Osteoblast (primary cell): ENCODE data around the gene SNED1. TPM values are rescaled to one million over a fixed set of nuclear protein-coding genes. Genes with fewer than 3 reads are reported as not detected.

Experiments
- DNase-seq: peaks from one replicate; pipeline ENCODE4 v3.0.0; 2011; ENCODE audit warnings: low spot score, mixed read lengths; ENCODE audit not compliant: insufficient read length; ENCODE audit errors: missing footprints
- H2AFZ ChIP-seq: 2 replicates; pipeline ENCODE4 v1.6.0; 2011; ENCODE audit warnings: mild to moderate bottlenecking, low read length
- H3K27ac ChIP-seq: 2 replicates; pipeline ENCODE4 v1.5.1; 2011; ENCODE audit warnings: mild to moderate bottlenecking, low read depth, low read length, moderate library complexity
- H3K27me3 ChIP-seq: 2 replicates; pipeline ENCODE4 v1.6.0; 2012; ENCODE audit warnings: mild to moderate bottlenecking, control low read depth, inconsistent platforms, low read length, moderate library complexity; ENCODE audit not compliant: insufficient read depth
- H3K36me3 ChIP-seq: 2 replicates; pipeline ENCODE4 v1.5.1; 2011; ENCODE audit warnings: mild to moderate bottlenecking, low read length, control low read depth, moderate library complexity; ENCODE audit not compliant: insufficient read depth
- H3K4me1 ChIP-seq: 2 replicates; pipeline ENCODE4 v1.5.1; 2011; ENCODE audit warnings: mild to moderate bottlenecking, low read length, control low read depth, moderate library complexity; ENCODE audit not compliant: insufficient read depth
- H3K4me2 ChIP-seq: 2 replicates; pipeline ENCODE4 v1.6.0; 2011; ENCODE audit warnings: mild to moderate bottlenecking, low read length; ENCODE audit not compliant: insufficient read depth
- H3K4me3 ChIP-seq: fragments of 200-600 bp; sonication (generic); 3 replicates; pipeline ENCODE4 v1.5.1; 2012; ENCODE audit warnings: mild to moderate bottlenecking, low read length, inconsistent platforms; ENCODE audit not compliant: insufficient read depth
- H3K79me2 ChIP-seq: 2 replicates; pipeline ENCODE4 v1.6.0; 2012; ENCODE audit warnings: mild to moderate bottlenecking, low read length, control low read depth, inconsistent platforms; ENCODE audit not compliant: insufficient read depth
- H3K9me3 ChIP-seq: 2 replicates; pipeline ENCODE4 v1.5.1; 2011; ENCODE audit warnings: low read depth, low read length, control low read depth
- H4K20me1 ChIP-seq: 2 replicates; pipeline ENCODE4 v1.6.0; 2012; ENCODE audit warnings: mild to moderate bottlenecking, low read length, control low read depth; ENCODE audit not compliant: insufficient read depth
- CTCF ChIP-seq: IDR thresholded peaks from 2 replicates; pipeline ENCODE4 v1.5.1; 2011; ENCODE audit warnings: mild to moderate bottlenecking, low read depth, low read length, moderate library complexity; ENCODE audit errors: extremely low read depth
- total RNA-seq: library from RNA; depleted of rRNA; stranded (reverse); fragments of >200 nt; gene quantifications from 2 replicates; pipeline ENCODE4 v1.2.3, GENCODE V29; 2012

Gene SNED1
- total RNA-seq, 1 donor, result 94.8 TPM

GRCh38 chr2:240963868-240964703 is 34.3 kb upstream of the SNED1 start:
- Histone ChIP-seq H2AFZ (no peak overlapping the region), H3K9me3 (no peaks in the 10 kb centered on the region), H3K4me1 (peaks cover 16% of the 10 kb centered on the region), H3K79me2 (no peaks in the 10 kb centered on the region), H3K36me3 (no peaks in the 10 kb centered on the region), H4K20me1 (no peaks in the 10 kb centered on the region), H3K4me2 (no peak overlapping the region), H3K4me3 (no peak overlapping the region), H3K27me3 (no peaks in the 10 kb centered on the region), H3K27ac (no peak overlapping the region)
- peak; percentile 85 for DNase-seq
- no peak for TF ChIP-seq CTCF

GRCh38 chr2:240964704-240965295 is 33.6 kb upstream of the SNED1 start:
- Histone ChIP-seq H3K27ac (no peak overlapping the region), H2AFZ (no peak overlapping the region), H3K4me3 (no peak overlapping the region), H3K9me3 (no peaks in the 10 kb centered on the region), H4K20me1 (no peaks in the 10 kb centered on the region), H3K36me3 (no peaks in the 10 kb centered on the region), H3K4me1 (peaks cover 16% of the 10 kb centered on the region), H3K79me2 (no peaks in the 10 kb centered on the region), H3K4me2 (no peak overlapping the region), H3K27me3 (no peaks in the 10 kb centered on the region)
- TF ChIP-seq CTCF, result no peak
- peak; percentile 84 for DNase-seq

GRCh38 chr2:240965296-240965904 is 33.0 kb upstream of the SNED1 start:
- Histone ChIP-seq H3K27ac (no peak overlapping the region), H3K79me2 (no peaks in the 10 kb centered on the region), H3K36me3 (no peaks in the 10 kb centered on the region), H4K20me1 (no peaks in the 10 kb centered on the region), H3K9me3 (no peaks in the 10 kb centered on the region), H3K4me3 (no peak overlapping the region), H3K4me1 (peaks cover 12% of the 10 kb centered on the region), H3K27me3 (no peaks in the 10 kb centered on the region), H3K4me2 (no peak overlapping the region), H2AFZ (no peak overlapping the region)
- DNase-seq, result peak; percentile 84
- no peak for TF ChIP-seq CTCF

GRCh38 chr2:240965905-240966456 is 32.4 kb upstream of the SNED1 start:
- H3K27ac ChIP-seq, result no peak overlapping the region
- H3K79me2 ChIP-seq, result no peaks in the 10 kb centered on the region
- no peak overlapping the region for H3K4me2 ChIP-seq
- no peaks in the 10 kb centered on the region for H3K36me3 ChIP-seq
- no peaks in the 10 kb centered on the region for H4K20me1 ChIP-seq
- no peak overlapping the region for H3K4me3 ChIP-seq
- H2AFZ ChIP-seq, result no peak overlapping the region
- no peak for TF ChIP-seq CTCF
- H3K4me1 ChIP-seq, result peaks cover 10% of the 10 kb centered on the region
- no peaks in the 10 kb centered on the region for H3K9me3 ChIP-seq
- peak; percentile 77 for DNase-seq
- H3K27me3 ChIP-seq, result peaks cover 2% of the 10 kb centered on the region
